ENCODE results near the gene PRELP. TPM values are rescaled to one million over a fixed set of nuclear protein-coding genes. Genes with fewer than 3 reads are reported as not detected.

The PRELP gene
- total and polyA plus RNA-seq, 9 of the 15 experiments (the other 6 are each of a cell fraction or from before 2014, with no cell fraction given) = 0.04 TPM; not detected in 8

GRCh38 chr1:203504400-203505250, 29.0 kb downstream of the PRELP start:
- Histone ChIP-seq H2AFZ (ENCODE audit: low read depth, low read length) (no peak overlapping the region), H3K27me3 (ENCODE audit: control insufficient read depth in 2 of 2, insufficient read depth in 2 of 2, low read length in 2 of 2) (peaks cover 19 to 53% of the 10 kb centered on the region in 2 experiments), H3K27ac (ENCODE audit: extremely low read depth, low read depth, low read length) (no peak overlapping the region), H3K4me1 (replicated peaks in 1 of 2; ENCODE audit: control insufficient read depth in 2 of 2, insufficient read depth in 2 of 2, low read length in 2 of 2) (no peaks in the 10 kb centered on the region), H3K9ac (ENCODE audit: insufficient read depth in 1 of 2, low read depth in 2 of 2, low read length in 2 of 2) (no peak overlapping the region), H3K9me3 (replicated peaks; ENCODE audit: control insufficient read depth, insufficient read depth, low read depth, low read length) (no peaks in the 10 kb centered on the region), H3K4me3 (no peak overlapping the region), H3K9me1 (ENCODE audit: control insufficient read depth, insufficient read depth, low read length) (no peaks in the 10 kb centered on the region), H3K4me2 (ENCODE audit: insufficient read depth, low read length) (no peak overlapping the region), H3K36me3 (ENCODE audit: control insufficient read depth, insufficient read depth, low read length) (no peaks in the 10 kb centered on the region), H4K20me1 (replicated peaks; ENCODE audit: control insufficient read depth, insufficient read depth, low read length) (0 out of 2 replicates have a peak, but pooled peaks cover 6% of the 10 kb centered on the region), H3K79me2 (ENCODE audit: control insufficient read depth, insufficient read depth, low read length) (no peaks in the 10 kb centered on the region)
- peak; percentile 85 to 88 (median 86) for DNase-seq (ENCODE audit: extremely low read depth in 1 of 4, low spot score in 3 of 4)
- intact Hi-C loops (cut with micrococcal nuclease) = loop anchor here (1.0 to 5.0 kb wide), 3 partner anchors 103 to 623 kb away; no protein-coding TSS in a partner anchor
- ChIA-PET POLR2A (interaction anchor here (0.5 to 1.2 kb wide), 8 partner anchors 9 to 837 kb away, joined by 3 to 5 read pairs (median 3); no protein-coding TSS in a partner anchor), CTCF (ENCODE audit: low intra/inter-chr PET ratio) (interaction anchor here (0.6 to 6.1 kb wide), 7 partner anchors 10 to 1022 kb away, joined by 3 to 65 read pairs (median 4); no protein-coding TSS in a partner anchor)
- 7% methylated on average over 12 of the region's 12 CpGs for WGBS (ENCODE audit: insufficient coverage, low coverage, missing lambda C conversion rate)
- FAIRE-seq = peak; percentile 96
- peak; percentile 88 for ATAC-seq
- in situ Hi-C loops (cut with MboI) = loop anchor here (5.0 kb wide), 1 partner anchor 198 kb away; no protein-coding TSS in a partner anchor
- BruUV-seq (replicated peaks) = no TSS peak
- TF ChIP-seq ZNF263 (CRISPR knock-in tag; IDR thresholded peaks at IDR 0.05; ENCODE audit: borderline replicate concordance) (peak; percentile 49; the same call in 1 of the 2 replicates), DACH1 (IDR thresholded peaks at IDR 0.05; ENCODE audit: partially characterized antibody) (peak; percentile 20), MEF2A (IDR thresholded peaks at IDR 0.05; ENCODE audit: control insufficient read depth, low read depth, low read length) (peak; percentile 78), ZNF780A (CRISPR knock-in tag; IDR thresholded peaks at IDR 0.05) (no peak), TFAP4 (CRISPR knock-in tag; IDR thresholded peaks at IDR 0.05; ENCODE audit: borderline replicate concordance) (peak; percentile 81; the same call in 1 of the 2 replicates), SP1 (CRISPR knock-in tag; IDR thresholded peaks at IDR 0.05) (0 out of 2 replicates have a peak, but pooled peaks have one; percentile 16), XRCC5 (IDR thresholded peaks at IDR 0.05; ENCODE audit: low read depth, low read length) (peak; percentile 71; the same call in 1 of the 2 replicates), NCOA2 (IDR thresholded peaks at IDR 0.05; ENCODE audit: partially characterized antibody in 2 of 2) (no peak), MEIS2 (IDR thresholded peaks at IDR 0.05; ENCODE audit: partially characterized antibody) (peak; percentile 50), SMC3 (conservative IDR thresholded peaks at IDR 0.05; ENCODE audit: insufficient read depth, low read depth, low read length) (peak; percentile 95), RAD21 (CRISPR knock-in tag; conservative IDR thresholded peaks at IDR 0.05 in 1 of 2, IDR thresholded peaks at IDR 0.05 in 1 of 2) (peak; percentile 93 to 94), JUN (IDR thresholded peaks at IDR 0.05; ENCODE audit: borderline replicate concordance, low read depth, low read length) (peak; percentile 40; the same call in 1 of the 2 replicates), JUN (CRISPR knock-in tag; IDR thresholded peaks at IDR 0.05; ENCODE audit: borderline replicate concordance) (no peak), ZNF431 (CRISPR knock-in tag; IDR thresholded peaks at IDR 0.05) (no peak), NEUROD1 (IDR thresholded peaks at IDR 0.05; ENCODE audit: borderline replicate concordance, low read depth, low read length, partially characterized antibody) (peak; percentile 21), JUND (IDR thresholded peaks at IDR 0.05; ENCODE audit: borderline replicate concordance, low read depth, low read length) (peak; percentile 36; the same call in 1 of the 2 replicates), JUND (tag; IDR thresholded peaks at IDR 0.05; ENCODE audit: borderline replicate concordance, low read depth, low read length) (no peak)
